Measurements from ENCODE around the gene FAHD1.

The FAHD1 gene

GRCh38 chr16:1809281-1809801 lies 17.7 kb upstream of the FAHD1 start:
- no peak for DNase-seq (ENCODE audit: low read depth)
- TF ChIP-seq, protein P1, sequence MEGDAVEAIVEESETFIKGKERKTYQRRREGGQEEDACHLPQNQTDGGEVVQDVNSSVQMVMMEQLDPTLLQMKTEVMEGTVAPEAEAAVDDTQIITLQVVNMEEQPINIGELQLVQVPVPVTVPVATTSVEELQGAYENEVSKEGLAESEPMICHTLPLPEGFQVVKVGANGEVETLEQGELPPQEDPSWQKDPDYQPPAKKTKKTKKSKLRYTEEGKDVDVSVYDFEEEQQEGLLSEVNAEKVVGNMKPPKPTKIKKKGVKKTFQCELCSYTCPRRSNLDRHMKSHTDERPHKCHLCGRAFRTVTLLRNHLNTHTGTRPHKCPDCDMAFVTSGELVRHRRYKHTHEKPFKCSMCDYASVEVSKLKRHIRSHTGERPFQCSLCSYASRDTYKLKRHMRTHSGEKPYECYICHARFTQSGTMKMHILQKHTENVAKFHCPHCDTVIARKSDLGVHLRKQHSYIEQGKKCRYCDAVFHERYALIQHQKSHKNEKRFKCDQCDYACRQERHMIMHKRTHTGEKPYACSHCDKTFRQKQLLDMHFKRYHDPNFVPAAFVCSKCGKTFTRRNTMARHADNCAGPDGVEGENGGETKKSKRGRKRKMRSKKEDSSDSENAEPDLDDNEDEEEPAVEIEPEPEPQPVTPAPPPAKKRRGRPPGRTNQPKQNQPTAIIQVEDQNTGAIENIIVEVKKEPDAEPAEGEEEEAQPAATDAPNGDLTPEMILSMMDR (IDR thresholded peaks at IDR 0.05; ENCODE audit: low read length, missing control alignments): no peak
- H3K4me3 ChIP-seq (replicated peaks; ENCODE audit: low read depth, low read length): no peak overlapping the region

DNA sequence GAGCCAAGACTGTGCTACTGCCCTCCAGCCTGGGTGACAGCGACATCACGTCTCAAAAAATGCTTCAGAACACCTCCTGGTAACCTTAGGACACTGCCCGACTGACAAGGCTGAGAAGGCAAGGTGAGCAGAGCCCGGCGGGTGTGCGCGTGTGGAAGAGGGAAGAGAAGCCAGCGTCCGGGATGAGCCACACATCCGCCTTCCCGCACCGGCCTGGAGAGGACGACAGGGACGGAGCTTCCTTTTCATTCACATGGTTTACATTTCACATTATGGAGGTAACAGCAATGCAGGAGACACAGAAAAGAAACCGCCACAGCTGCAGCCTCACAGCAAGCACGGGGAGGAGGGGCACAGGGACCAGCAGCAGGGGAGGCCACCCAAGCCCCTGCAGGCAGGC lies 16.9 kb upstream of the FAHD1 start:
- no peak for DNase-seq (ENCODE audit: low read depth)
- TF ChIP-seq, protein P1 (IDR thresholded peaks at IDR 0.05; ENCODE audit: low read length, missing control alignments): no peak
- H3K4me3 ChIP-seq (replicated peaks; ENCODE audit: low read depth, low read length): no peak overlapping the region

DNA sequence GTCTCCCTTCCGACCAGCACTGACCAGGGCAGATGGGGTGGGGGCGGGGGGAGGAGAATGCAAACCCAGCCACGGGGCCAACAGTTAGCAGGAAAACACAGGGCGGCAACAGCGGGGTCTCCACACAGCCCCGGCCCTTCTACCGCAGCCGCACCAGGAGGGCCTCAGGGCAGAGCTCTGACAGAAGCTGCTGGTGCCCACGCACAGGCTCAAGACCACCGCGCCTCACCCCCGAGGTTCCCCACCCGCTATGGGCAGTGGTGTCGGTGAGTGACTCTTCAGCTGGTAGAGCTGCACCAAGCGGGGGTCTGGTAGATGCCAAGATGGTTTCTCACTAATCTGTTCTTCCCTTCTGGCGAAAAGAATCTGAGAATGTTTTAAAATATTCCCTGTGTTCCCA lies 16.5 kb upstream of the FAHD1 start:
- no peak for DNase-seq (ENCODE audit: low read depth)
- no peak overlapping the region for H3K4me3 ChIP-seq (replicated peaks; ENCODE audit: low read depth, low read length)
- TF ChIP-seq, protein P1 (IDR thresholded peaks at IDR 0.05; ENCODE audit: low read length, missing control alignments): no peak

DNA sequence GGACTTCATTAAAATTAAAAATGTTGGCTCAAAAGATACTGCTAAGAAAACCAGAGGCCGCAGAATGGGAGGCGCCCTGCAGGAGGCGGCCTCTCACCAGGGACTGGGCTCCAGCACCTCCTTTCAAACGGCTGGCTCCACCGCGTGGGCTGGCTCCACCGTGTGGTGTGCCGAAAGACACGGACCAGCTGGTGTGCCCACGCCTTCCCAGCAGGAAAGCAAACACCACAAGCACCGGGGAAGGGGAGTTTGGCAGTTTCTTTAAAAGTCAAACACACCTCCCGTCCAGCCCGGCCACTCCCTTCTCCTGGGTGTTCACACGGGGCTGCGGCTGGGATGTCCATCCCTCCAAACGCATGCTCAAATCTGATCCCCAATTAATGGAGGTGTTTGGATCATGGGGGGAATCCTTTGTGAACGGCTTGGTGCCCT lies 14.3 kb upstream of the FAHD1 start:
- H3K4me3 ChIP-seq (replicated peaks; ENCODE audit: low read depth, low read length): no peak overlapping the region
- TF ChIP-seq, protein P1 (IDR thresholded peaks at IDR 0.05; ENCODE audit: low read length, missing control alignments): peak; percentile 63
- peak; percentile 89 for DNase-seq (ENCODE audit: low read depth)

DNA sequence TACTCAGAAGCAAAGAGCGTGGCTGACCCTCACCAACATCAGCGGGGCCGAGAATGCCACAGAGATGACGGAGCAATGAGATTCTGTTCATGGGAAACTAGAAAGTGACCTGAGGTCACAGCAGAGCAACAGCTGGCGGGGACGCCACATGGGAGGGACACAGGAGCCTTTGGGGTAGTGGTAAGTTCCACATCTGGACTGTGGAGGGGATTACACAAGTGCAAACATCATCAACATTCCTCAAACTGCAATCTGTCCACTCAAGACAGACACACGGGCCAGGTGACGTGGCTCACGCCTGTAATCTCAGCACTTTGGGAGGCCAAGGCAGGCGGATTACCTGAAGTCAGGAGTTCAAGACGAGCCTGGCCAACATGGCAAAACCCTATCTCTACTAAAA lies 11.5 kb upstream of the FAHD1 start:
- no peak for DNase-seq (ENCODE audit: low read depth)
- TF ChIP-seq, protein P1 (IDR thresholded peaks at IDR 0.05; ENCODE audit: low read length, missing control alignments): no peak
- no peak overlapping the region for H3K4me3 ChIP-seq (replicated peaks; ENCODE audit: low read depth, low read length)

- no peak for DNase-seq (ENCODE audit: low read depth)
- TF ChIP-seq, protein P1 (IDR thresholded peaks at IDR 0.05; ENCODE audit: low read length, missing control alignments): no peak
- no peak overlapping the region for H3K4me3 ChIP-seq (replicated peaks; ENCODE audit: low read depth, low read length)
These were observed 10.4 kb upstream of the FAHD1 start for GRCh38 chr16:1816396-1817275.

- no peak overlapping the region for H3K4me3 ChIP-seq (replicated peaks; ENCODE audit: low read depth, low read length)
- DNase-seq (ENCODE audit: low read depth): no peak
- TF ChIP-seq, protein P1 (IDR thresholded peaks at IDR 0.05; ENCODE audit: low read length, missing control alignments): no peak
These were observed 9.8 kb upstream of the FAHD1 start for GRCh38 chr16:1817276-1817589.

Measured in fibroblast of pulmonary artery (primary cell).